C4-2B (cell line): ENCODE data around the gene CREB3.

Source experiments
- ZFX ChIP-seq: fragments of 450-650 bp; IDR thresholded peaks from 2 replicates; pipeline ENCODE4 v1.6.1; 2017
- TF ChIP-seq, protein P1 (sequence below): fragments of 450-650 bp; conservative IDR thresholded peaks from 2 replicates; pipeline ENCODE4 v1.5.1; 2017; ENCODE audit warnings: mild to moderate bottlenecking

DNA sequence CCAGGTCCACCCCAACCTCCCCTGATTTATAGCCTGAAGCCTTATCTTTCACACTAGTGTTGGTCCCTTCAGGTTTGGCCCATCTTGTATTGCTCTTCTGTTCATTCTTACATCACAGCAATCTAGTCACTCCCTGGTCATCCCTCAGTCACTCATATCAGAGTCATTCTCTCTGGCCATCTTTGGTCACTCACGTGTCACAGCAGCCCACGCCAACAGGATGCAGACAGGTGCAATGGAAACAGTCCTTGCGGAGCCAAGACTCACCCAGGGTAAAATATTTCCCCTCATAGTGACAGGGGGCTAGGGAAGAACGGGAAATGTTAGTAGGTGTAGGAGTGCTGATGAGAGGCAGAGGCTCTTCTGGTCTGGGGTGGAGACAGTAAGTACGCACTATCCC lies 21.0 kb downstream of the CREB3 start:
- TF ChIP-seq, protein P1, sequence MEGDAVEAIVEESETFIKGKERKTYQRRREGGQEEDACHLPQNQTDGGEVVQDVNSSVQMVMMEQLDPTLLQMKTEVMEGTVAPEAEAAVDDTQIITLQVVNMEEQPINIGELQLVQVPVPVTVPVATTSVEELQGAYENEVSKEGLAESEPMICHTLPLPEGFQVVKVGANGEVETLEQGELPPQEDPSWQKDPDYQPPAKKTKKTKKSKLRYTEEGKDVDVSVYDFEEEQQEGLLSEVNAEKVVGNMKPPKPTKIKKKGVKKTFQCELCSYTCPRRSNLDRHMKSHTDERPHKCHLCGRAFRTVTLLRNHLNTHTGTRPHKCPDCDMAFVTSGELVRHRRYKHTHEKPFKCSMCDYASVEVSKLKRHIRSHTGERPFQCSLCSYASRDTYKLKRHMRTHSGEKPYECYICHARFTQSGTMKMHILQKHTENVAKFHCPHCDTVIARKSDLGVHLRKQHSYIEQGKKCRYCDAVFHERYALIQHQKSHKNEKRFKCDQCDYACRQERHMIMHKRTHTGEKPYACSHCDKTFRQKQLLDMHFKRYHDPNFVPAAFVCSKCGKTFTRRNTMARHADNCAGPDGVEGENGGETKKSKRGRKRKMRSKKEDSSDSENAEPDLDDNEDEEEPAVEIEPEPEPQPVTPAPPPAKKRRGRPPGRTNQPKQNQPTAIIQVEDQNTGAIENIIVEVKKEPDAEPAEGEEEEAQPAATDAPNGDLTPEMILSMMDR = no peak
- TF ChIP-seq ZFX = no peak
